Smooth muscle cell (in vitro differentiated cells): ENCODE data around the gene FAT1. TPM values are rescaled to one million over a fixed set of nuclear protein-coding genes. Genes with fewer than 3 reads are reported as not detected.

Experiments
- polyA plus RNA-seq: library from polyadenylated mRNA; unstranded; fragments of >200 nt; fragmentation: Nextera tagmentation; extraction: Ambion mirVana; gene quantifications from 2 replicates; pipeline ENCODE4 v1.2.1, GENCODE V29; 2016
- total RNA-seq: library from RNA; depleted of rRNA; stranded (reverse); fragments of >200 nt; gene quantifications from 2 replicates; pipeline ENCODE4 v1.2.3, GENCODE V29; 2014

The FAT1 gene
- total and polyA plus RNA-seq, 2 experiments from 2014 or later = 42.4 to 395 TPM

Other genes starting within 250 kb of the FAT1 start
- gene MTNR1A, start 168.3 kb downstream of the FAT1 start, total RNA-seq = not detected in 2 replicates
- not detected in 2 replicates for gene MTNR1A, start 168.3 kb downstream of the FAT1 start, polyA plus RNA-seq